ENCODE results near the gene PTTG1IP. TPM values are rescaled to one million over a fixed set of nuclear protein-coding genes. Genes with fewer than 3 reads are reported as not detected.
A peak's percentile ranks its signal among the peaks of the same experiment; 100 is the strongest.

The PTTG1IP gene
- total and polyA plus RNA-seq, 10 of the 15 experiments (the other 5 are each of a cell fraction or from before 2014, with no cell fraction given): 2.4 to 56.4 (median 44.4) TPM

GRCh38 chr21:44822484-44823178, 50.9 kb downstream of the PTTG1IP start:
- Histone ChIP-seq H2AFZ (ENCODE audit: control insufficient read depth, low read depth, low read length) (no peak overlapping the region), H3K4me3 (no peak overlapping the region), H3K4me1 (ENCODE audit: control insufficient read depth, insufficient read depth, low read length) (no peaks in the 10 kb centered on the region), H3K27me3 (replicated peaks in 1 of 2; ENCODE audit: control insufficient read depth in 2 of 2, insufficient read depth in 2 of 2, low read length in 1 of 2) (no peaks in the 10 kb centered on the region), H3K79me2 (ENCODE audit: control insufficient read depth, insufficient read depth, low read length) (no peaks in the 10 kb centered on the region), H3K9me3 (replicated peaks; ENCODE audit: control insufficient read depth, insufficient read depth, low read length) (peaks cover 5% of the 10 kb centered on the region; the same call in 2 of the 3 replicates), H3K36me3 (ENCODE audit: control insufficient read depth in 2 of 2, insufficient read depth in 2 of 2, low read length in 1 of 2) (no peaks in the 10 kb centered on the region), H3K9ac (ENCODE audit: control insufficient read depth, insufficient read depth, low read length) (no peak overlapping the region), H3K4me2 (ENCODE audit: control insufficient read depth, insufficient read depth) (no peak overlapping the region), H4K20me1 (ENCODE audit: control insufficient read depth, insufficient read depth) (no peaks in the 10 kb centered on the region), H3K27ac (ENCODE audit: control insufficient read depth, insufficient read depth) (no peak overlapping the region)
- ATAC-seq: no peak
- no peak for FAIRE-seq
- CTCF ChIA-PET: interaction anchor here (1.0 to 1.6 kb wide), 2 partner anchors 24 to 29 kb away, joined by 3 to 5 read pairs; no protein-coding TSS in a partner anchor
- no peak for DNase-seq (ENCODE audit: low read depth, low spot score)
- 54% methylated on average over 5 of the region's 5 CpGs for WGBS (ENCODE audit: insufficient coverage, insufficient replicate concordance, low lambda C conversion rate, missing lambda C conversion rate)
- TF ChIP-seq SP1 (IDR thresholded peaks at IDR 0.05; ENCODE audit: low read depth, low read length): no peak
- TF ChIP-seq CBX5 (IDR thresholded peaks at IDR 0.05; ENCODE audit: low read depth): 0 out of 2 replicates have a peak, but pooled peaks have one; percentile 76
- SMC1A ChIA-PET (ENCODE audit: uncharacterized antibody, unreplicated experiment): no interaction called here
- no TSS peak for BruUV-seq (replicated peaks)
- POLR2A ChIA-PET: no interaction called here
- RAD21 ChIA-PET (ENCODE audit: unreplicated experiment): interaction anchor here (0.6 to 0.7 kb wide), 2 partner anchors 34 to 51 kb away, joined by 3 to 4 read pairs; partner anchors contain the start of gene PTTG1IP
- intact Hi-C loops (cut with micrococcal nuclease; ENCODE audit: unreplicated experiment): no loop called here
- in situ Hi-C loops (cut with MboI): no loop called here

GRCh38 chr21:44820851-44821250, 52.6 kb downstream of the PTTG1IP start:
- FAIRE-seq (no peak), ATAC-seq (no peak), DNase-seq (ENCODE audit: low read depth, low spot score) (no peak)
- intact Hi-C loops (cut with micrococcal nuclease; ENCODE audit: unreplicated experiment): no loop called here
- no peak overlapping the region for H2AFZ ChIP-seq (ENCODE audit: control insufficient read depth, low read depth, low read length)
- no peaks in the 10 kb centered on the region for H4K20me1 ChIP-seq (ENCODE audit: control insufficient read depth, insufficient read depth)
- ChIA-PET CTCF (no interaction called here), RAD21 (ENCODE audit: unreplicated experiment) (no interaction called here), POLR2A (interaction anchor here (1.1 to 1.2 kb wide), 2 partner anchors 13 to 1468 kb away, joined by 3 read pairs; no protein-coding TSS in a partner anchor), SMC1A (ENCODE audit: uncharacterized antibody, unreplicated experiment) (no interaction called here)
- H3K27me3 ChIP-seq (replicated peaks in 1 of 2; ENCODE audit: control insufficient read depth in 2 of 2, insufficient read depth in 2 of 2, low read length in 1 of 2): no peaks in the 10 kb centered on the region
- in situ Hi-C loops (cut with MboI): no loop called here
- no peak overlapping the region for H3K4me2 ChIP-seq (ENCODE audit: control insufficient read depth, insufficient read depth)
- no peaks in the 10 kb centered on the region for H3K36me3 ChIP-seq (ENCODE audit: control insufficient read depth in 2 of 2, insufficient read depth in 2 of 2, low read length in 1 of 2)
- no peak overlapping the region for H3K27ac ChIP-seq (ENCODE audit: control insufficient read depth, insufficient read depth)
- peaks cover 3% of the 10 kb centered on the region; the same call in 2 of the 3 replicates for H3K9me3 ChIP-seq (replicated peaks; ENCODE audit: control insufficient read depth, insufficient read depth, low read length)
- H3K4me1 ChIP-seq (ENCODE audit: control insufficient read depth, insufficient read depth, low read length): no peaks in the 10 kb centered on the region
- BruUV-seq (replicated peaks): no TSS peak
- TF ChIP-seq ETV6 (conservative IDR thresholded peaks at IDR 0.05 in 1 of 2, IDR thresholded peaks at IDR 0.05 in 1 of 2; ENCODE audit: borderline replicate concordance in 1 of 2, low read depth in 1 of 2) (no peak), HDGF (IDR thresholded peaks at IDR 0.05) (no peak), CHD1 (IDR thresholded peaks at IDR 0.05; ENCODE audit: low read depth, low read length) (no peak), ZBTB11 (CRISPR knock-in tag; IDR thresholded peaks at IDR 0.05) (no peak), GATAD2B (conservative IDR thresholded peaks at IDR 0.05; ENCODE audit: low read depth) (no peak), RAD21 (IDR thresholded peaks at IDR 0.05; ENCODE audit: insufficient read depth, low read depth, low read length) (no peak), GABPA (IDR thresholded peaks at IDR 0.05; ENCODE audit: low read depth) (no peak), NR2F1 (conservative IDR thresholded peaks at IDR 0.05) (no peak), PAX8 (IDR thresholded peaks at IDR 0.05) (no peak), IRF4 (IDR thresholded peaks at IDR 0.05; ENCODE audit: low read depth, low read length) (no peak)
- WGBS (ENCODE audit: insufficient coverage, insufficient replicate concordance, low lambda C conversion rate, missing lambda C conversion rate): 78% methylated on average over 3 of the region's 3 CpGs
- no peak overlapping the region for H3K9ac ChIP-seq (ENCODE audit: control insufficient read depth, insufficient read depth, low read length)
- no peak overlapping the region for H3K4me3 ChIP-seq
- peaks cover 15% of the 10 kb centered on the region for H3K79me2 ChIP-seq (ENCODE audit: control insufficient read depth, insufficient read depth, low read length)
